ENCODE results near the gene NUB1.

NUB1 gene

GRCh38 chr7:151408498-151408838 lies 66.9 kb downstream of the NUB1 start:
- Histone ChIP-seq H3K4me1 (ENCODE audit: control insufficient read depth, insufficient read depth, low read length) (peaks cover 20% of the 10 kb centered on the region), H3K4me3 (ENCODE audit: low read depth, low read length) (peak overlapping the region; percentile 84), H3K27me3 (ENCODE audit: control insufficient read depth, insufficient read depth, low read length) (peaks cover 43% of the 10 kb centered on the region), H3K27ac (ENCODE audit: low read depth, low read length) (peak overlapping the region; percentile 70), H3K9ac (ENCODE audit: low read depth, low read length) (no peak overlapping the region), H3K9me3 (ENCODE audit: control insufficient read depth, insufficient read depth, low read length) (no peaks in the 10 kb centered on the region), H3K36me3 (ENCODE audit: control insufficient read depth, insufficient read depth, low read length) (0 out of 2 replicates have a peak, but pooled peaks cover 8% of the 10 kb centered on the region)

- Histone ChIP-seq H3K4me3 (ENCODE audit: low read depth, low read length) (peak overlapping the region; percentile 84), H3K27me3 (ENCODE audit: control insufficient read depth, insufficient read depth, low read length) (peaks cover 44% of the 10 kb centered on the region), H3K4me1 (ENCODE audit: control insufficient read depth, insufficient read depth, low read length) (peaks cover 20% of the 10 kb centered on the region)
These were observed 67.4 kb downstream of the NUB1 start for GRCh38 chr7:151408839-151409666.

GRCh38 chr7:151409667-151410404 lies 68.2 kb downstream of the NUB1 start, which contains the start of gene WDR86:
TSS of gene WDR86 (minus strand) at chr7:151410038. CDS start at chr7:151409589, 449 bp downstream.
- peak within 1 kb of the TSS; percentile 45; the same call in 1 of the 2 replicates for H3K9ac ChIP-seq (ENCODE audit: low read depth, low read length)
- H3K9me3 ChIP-seq (ENCODE audit: control insufficient read depth, insufficient read depth, low read length): no peaks in the 10 kb centered on the region
- 0 out of 2 replicates have a peak, but pooled peaks cover 8% of the 10 kb centered on the region for H3K36me3 ChIP-seq (ENCODE audit: control insufficient read depth, insufficient read depth, low read length)
- H3K27me3 ChIP-seq (ENCODE audit: control insufficient read depth, insufficient read depth, low read length): peaks cover 52% of the 10 kb centered on the region
- H3K4me3 ChIP-seq (ENCODE audit: low read depth, low read length): peak within 1 kb of the TSS; percentile 84
- peaks cover 20% of the 10 kb centered on the region for H3K4me1 ChIP-seq (ENCODE audit: control insufficient read depth, insufficient read depth, low read length)
- peak within 1 kb of the TSS; percentile 70 for H3K27ac ChIP-seq (ENCODE audit: low read depth, low read length)

More at GRCh38 chr7:151408839-151409666, 67.4 kb downstream of the NUB1 start:
- H3K9ac ChIP-seq (ENCODE audit: low read depth, low read length): peak overlapping the region; percentile 22; the same call in 1 of the 2 replicates
- H3K9me3 ChIP-seq (ENCODE audit: control insufficient read depth, insufficient read depth, low read length): no peaks in the 10 kb centered on the region
- peak overlapping the region; percentile 70 for H3K27ac ChIP-seq (ENCODE audit: low read depth, low read length)
- 0 out of 2 replicates have a peak, but pooled peaks cover 8% of the 10 kb centered on the region for H3K36me3 ChIP-seq (ENCODE audit: control insufficient read depth, insufficient read depth, low read length)

- Histone ChIP-seq H3K27ac (ENCODE audit: low read depth, low read length) (peak overlapping the region; percentile 59), H3K27me3 (ENCODE audit: control insufficient read depth, insufficient read depth, low read length) (peaks cover 59% of the 10 kb centered on the region), H3K9me3 (ENCODE audit: control insufficient read depth, insufficient read depth, low read length) (no peaks in the 10 kb centered on the region), H3K4me3 (ENCODE audit: low read depth, low read length) (peak overlapping the region; percentile 84), H3K36me3 (ENCODE audit: control insufficient read depth, insufficient read depth, low read length) (0 out of 2 replicates have a peak, but pooled peaks cover 8% of the 10 kb centered on the region), H3K4me1 (ENCODE audit: control insufficient read depth, insufficient read depth, low read length) (peaks cover 20% of the 10 kb centered on the region), H3K9ac (ENCODE audit: low read depth, low read length) (peak overlapping the region; percentile 45; the same call in 1 of the 2 replicates)
These were observed 69.1 kb downstream of the NUB1 start for GRCh38 chr7:151410405-151411390.

GRCh38 chr7:151411551-151411950 lies 69.9 kb downstream of the NUB1 start:
- Histone ChIP-seq H3K36me3 (ENCODE audit: control insufficient read depth, insufficient read depth, low read length) (0 out of 2 replicates have a peak, but pooled peaks cover 5% of the 10 kb centered on the region), H3K27ac (ENCODE audit: low read depth, low read length) (no peak overlapping the region), H3K27me3 (ENCODE audit: control insufficient read depth, insufficient read depth, low read length) (peaks cover 67% of the 10 kb centered on the region), H3K4me3 (ENCODE audit: low read depth, low read length) (no peak overlapping the region), H3K9ac (ENCODE audit: low read depth, low read length) (no peak overlapping the region), H3K9me3 (ENCODE audit: control insufficient read depth, insufficient read depth, low read length) (no peaks in the 10 kb centered on the region), H3K4me1 (ENCODE audit: control insufficient read depth, insufficient read depth, low read length) (peaks cover 26% of the 10 kb centered on the region)

- no peak overlapping the region for H3K27ac ChIP-seq (ENCODE audit: low read depth, low read length)
- no peak overlapping the region for H3K9ac ChIP-seq (ENCODE audit: low read depth, low read length)
- H3K36me3 ChIP-seq (ENCODE audit: control insufficient read depth, insufficient read depth, low read length): no peaks in the 10 kb centered on the region
- no peaks in the 10 kb centered on the region for H3K9me3 ChIP-seq (ENCODE audit: control insufficient read depth, insufficient read depth, low read length)
- peaks cover 30% of the 10 kb centered on the region for H3K4me1 ChIP-seq (ENCODE audit: control insufficient read depth, insufficient read depth, low read length)
- peaks cover 73% of the 10 kb centered on the region for H3K27me3 ChIP-seq (ENCODE audit: control insufficient read depth, insufficient read depth, low read length)
- H3K4me3 ChIP-seq (ENCODE audit: low read depth, low read length): no peak overlapping the region
These were observed 70.7 kb downstream of the NUB1 start for GRCh38 chr7:151412318-151412717.

GRCh38 chr7:151413241-151413640 lies 71.6 kb downstream of the NUB1 start:
- Histone ChIP-seq H3K27me3 (ENCODE audit: control insufficient read depth, insufficient read depth, low read length) (peaks cover 75% of the 10 kb centered on the region), H3K9ac (ENCODE audit: low read depth, low read length) (no peak overlapping the region), H3K36me3 (ENCODE audit: control insufficient read depth, insufficient read depth, low read length) (no peaks in the 10 kb centered on the region), H3K9me3 (ENCODE audit: control insufficient read depth, insufficient read depth, low read length) (no peaks in the 10 kb centered on the region), H3K4me3 (ENCODE audit: low read depth, low read length) (no peak overlapping the region), H3K4me1 (ENCODE audit: control insufficient read depth, insufficient read depth, low read length) (peaks cover 30% of the 10 kb centered on the region), H3K27ac (ENCODE audit: low read depth, low read length) (no peak overlapping the region)

- no peak overlapping the region for H3K27ac ChIP-seq (ENCODE audit: low read depth, low read length)
- no peaks in the 10 kb centered on the region for H3K36me3 ChIP-seq (ENCODE audit: control insufficient read depth, insufficient read depth, low read length)
- peaks cover 61% of the 10 kb centered on the region for H3K27me3 ChIP-seq (ENCODE audit: control insufficient read depth, insufficient read depth, low read length)
- peaks cover 24% of the 10 kb centered on the region for H3K4me1 ChIP-seq (ENCODE audit: control insufficient read depth, insufficient read depth, low read length)
- no peak overlapping the region for H3K9ac ChIP-seq (ENCODE audit: low read depth, low read length)
- no peak overlapping the region for H3K4me3 ChIP-seq (ENCODE audit: low read depth, low read length)
- no peaks in the 10 kb centered on the region for H3K9me3 ChIP-seq (ENCODE audit: control insufficient read depth, insufficient read depth, low read length)
These were observed 73.9 kb downstream of the NUB1 start for GRCh38 chr7:151415375-151416105.

- H3K9me3 ChIP-seq (ENCODE audit: control insufficient read depth, insufficient read depth, low read length): no peaks in the 10 kb centered on the region
- H3K9ac ChIP-seq (ENCODE audit: low read depth, low read length): no peak overlapping the region
- H3K27me3 ChIP-seq (ENCODE audit: control insufficient read depth, insufficient read depth, low read length): peaks cover 53% of the 10 kb centered on the region
- H3K36me3 ChIP-seq (ENCODE audit: control insufficient read depth, insufficient read depth, low read length): no peaks in the 10 kb centered on the region
- H3K4me3 ChIP-seq (ENCODE audit: low read depth, low read length): no peak overlapping the region
- H3K4me1 ChIP-seq (ENCODE audit: control insufficient read depth, insufficient read depth, low read length): peaks cover 17% of the 10 kb centered on the region
- H3K27ac ChIP-seq (ENCODE audit: low read depth, low read length): no peak overlapping the region
These were observed 74.7 kb downstream of the NUB1 start for GRCh38 chr7:151416112-151416940.

Data from HUES48 (cell line).